HG03457 (cell line): Measurements from ENCODE around the gene TLR9.
"Not testable (repeated sequence)": the region's sequence is repeated elsewhere in the genome, so short reads cannot be mapped to it uniquely, and the experiment has no call there.

Source experiments
- ATAC-seq: cut with Tn5 transposase; IDR thresholded peaks from one replicate; pipeline ENCODE4 v1.9.1; 2021; ENCODE audit warnings: moderate number of reproducible peaks; ENCODE audit not compliant: unreplicated experiment

The TLR9 gene

GRCh38 chr3:52196977-52197376, 28.5 kb downstream of the TLR9 start:
- no peak for ATAC-seq

DNA sequence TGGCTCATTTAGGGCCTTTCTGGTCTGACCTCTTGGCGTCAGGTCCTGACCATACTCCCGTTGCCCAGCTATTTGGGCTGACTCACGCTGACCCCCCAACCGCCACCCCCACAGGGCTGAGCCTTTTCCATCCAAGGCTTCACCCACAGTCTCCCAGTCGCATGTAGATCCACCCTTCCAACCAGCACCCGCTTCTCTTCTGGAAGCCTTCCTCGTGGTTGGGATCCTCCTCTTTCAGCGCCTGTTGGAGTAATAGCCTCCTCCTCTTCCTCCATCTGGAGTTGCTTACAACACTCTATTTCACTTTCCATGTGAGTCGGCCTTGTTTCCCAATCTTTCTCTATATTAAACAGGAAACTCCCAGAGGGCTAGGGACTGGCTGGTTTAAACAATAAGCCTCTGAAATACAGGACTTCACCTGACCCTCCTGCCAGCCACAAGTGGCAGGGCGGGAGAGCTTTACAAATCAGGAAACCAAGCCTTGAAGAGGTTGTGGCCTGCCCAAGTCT, 29.6 kb downstream of the TLR9 start:
- no peak for ATAC-seq

- no peak for ATAC-seq
These were observed 30.2 kb downstream of the TLR9 start for GRCh38 chr3:52195291-52195597.

DNA sequence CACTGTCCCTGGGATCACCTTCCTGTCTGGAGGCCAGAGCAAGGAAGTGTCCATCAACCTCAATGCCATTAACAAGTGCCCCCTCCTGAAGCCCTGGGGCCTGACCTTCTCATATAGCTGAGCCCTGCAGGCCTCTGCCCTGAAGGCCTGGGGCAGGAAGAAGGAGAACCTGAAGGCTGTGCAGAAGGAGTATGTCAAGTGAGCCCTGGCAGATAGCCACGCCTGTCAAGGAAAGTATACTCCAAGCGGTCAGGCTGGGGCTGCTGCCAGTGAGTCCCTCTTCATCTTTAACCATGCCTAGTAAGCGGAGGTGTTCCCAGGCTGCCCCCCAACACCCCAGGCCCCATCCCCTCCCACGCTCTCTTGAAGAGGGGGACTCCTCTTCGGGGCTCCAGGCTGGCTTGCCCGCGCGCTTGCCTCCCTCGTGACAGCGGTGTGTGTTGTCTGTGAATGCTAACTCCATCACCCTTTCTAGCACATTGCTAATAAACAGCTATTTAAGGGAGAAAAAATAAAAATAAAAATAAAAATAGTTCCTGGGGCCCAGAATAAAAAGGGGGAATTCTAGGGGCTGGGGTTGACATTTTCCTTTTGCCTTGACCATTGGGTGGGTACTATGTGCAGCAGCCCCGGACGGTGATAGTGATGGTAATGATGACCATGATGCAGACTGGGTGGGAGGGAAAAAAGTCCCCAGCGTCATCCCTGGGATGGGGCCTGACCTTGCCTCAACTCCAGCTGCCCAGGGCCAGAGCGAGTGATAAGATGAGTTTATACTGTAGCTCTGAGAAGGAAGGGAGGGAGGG, 30.8 kb downstream of the TLR9 start:
- no peak for ATAC-seq

GRCh38 chr3:52193065-52193464, 32.4 kb downstream of the TLR9 start:
- no peak for ATAC-seq

DNA sequence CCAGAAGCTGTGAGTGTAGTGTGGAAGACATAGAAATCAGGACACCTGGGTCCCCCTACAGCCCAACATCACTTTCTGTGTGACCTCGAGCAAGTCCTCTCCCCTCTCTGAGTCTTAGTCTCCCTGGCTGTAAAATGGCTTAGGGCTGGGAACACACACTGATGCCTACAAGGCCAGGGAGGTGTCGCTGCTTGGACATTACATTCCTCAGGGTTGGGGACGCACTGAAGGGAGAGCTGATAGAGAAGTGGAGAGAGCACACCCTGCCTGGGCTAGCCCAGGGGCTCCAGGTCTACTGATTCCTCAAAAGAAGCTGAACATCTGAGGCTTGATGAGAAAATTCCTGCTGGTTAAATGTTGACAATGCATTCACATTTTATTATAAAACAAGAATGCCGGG, 33.8 kb downstream of the TLR9 start:
- no peak for ATAC-seq

GRCh38 chr3:52190294-52191074, 35.0 kb downstream of the TLR9 start:
- ATAC-seq: no peak

DNA sequence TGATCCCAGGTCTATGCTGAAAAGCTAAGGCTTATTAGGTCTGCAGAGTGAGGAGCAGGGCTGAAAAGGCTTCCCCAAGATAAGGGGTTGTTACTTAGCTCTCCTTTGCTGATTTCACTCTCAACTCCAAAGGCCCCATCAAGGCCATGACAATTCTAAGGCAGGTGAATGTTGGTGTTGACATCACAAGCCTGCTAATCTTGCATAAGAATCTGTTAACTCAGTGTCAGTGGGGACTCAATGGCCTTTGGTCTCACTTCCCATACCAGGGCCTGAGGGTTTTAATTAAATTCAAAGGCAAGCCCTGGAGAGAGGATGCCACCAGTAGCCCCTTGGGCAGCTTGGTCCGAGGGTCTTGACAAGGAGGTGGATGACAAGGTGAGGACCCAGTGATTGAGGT, 36.9 kb downstream of the TLR9 start:
- ATAC-seq: no peak

GRCh38 chr3:52186729-52187128, 38.7 kb downstream of the TLR9 start:
- no peak for ATAC-seq

- no peak for ATAC-seq
These were observed 39.6 kb downstream of the TLR9 start for GRCh38 chr3:52185837-52186236.

- ATAC-seq: no peak
These were observed 40.1 kb downstream of the TLR9 start for GRCh38 chr3:52185311-52185710.

DNA sequence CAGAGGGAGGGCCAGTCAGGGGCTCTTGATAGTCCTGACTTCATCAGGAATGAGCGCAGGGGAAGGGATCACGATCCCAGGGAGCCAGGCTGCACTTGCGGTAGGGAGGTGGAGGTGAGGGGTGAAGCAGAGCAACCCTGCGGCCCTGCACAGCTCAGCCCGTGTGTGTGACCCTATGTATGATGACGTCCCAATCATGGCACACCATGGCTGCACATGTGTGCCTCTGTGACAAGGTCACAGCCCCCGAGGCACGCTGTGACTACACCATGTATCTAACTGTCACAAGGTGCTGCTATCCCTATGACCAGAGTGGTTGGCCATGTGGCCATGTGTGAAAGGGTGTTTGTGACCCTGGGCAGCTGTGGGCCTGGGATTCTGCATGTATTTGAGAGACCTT, 40.8 kb downstream of the TLR9 start:
- no peak for ATAC-seq

DNA sequence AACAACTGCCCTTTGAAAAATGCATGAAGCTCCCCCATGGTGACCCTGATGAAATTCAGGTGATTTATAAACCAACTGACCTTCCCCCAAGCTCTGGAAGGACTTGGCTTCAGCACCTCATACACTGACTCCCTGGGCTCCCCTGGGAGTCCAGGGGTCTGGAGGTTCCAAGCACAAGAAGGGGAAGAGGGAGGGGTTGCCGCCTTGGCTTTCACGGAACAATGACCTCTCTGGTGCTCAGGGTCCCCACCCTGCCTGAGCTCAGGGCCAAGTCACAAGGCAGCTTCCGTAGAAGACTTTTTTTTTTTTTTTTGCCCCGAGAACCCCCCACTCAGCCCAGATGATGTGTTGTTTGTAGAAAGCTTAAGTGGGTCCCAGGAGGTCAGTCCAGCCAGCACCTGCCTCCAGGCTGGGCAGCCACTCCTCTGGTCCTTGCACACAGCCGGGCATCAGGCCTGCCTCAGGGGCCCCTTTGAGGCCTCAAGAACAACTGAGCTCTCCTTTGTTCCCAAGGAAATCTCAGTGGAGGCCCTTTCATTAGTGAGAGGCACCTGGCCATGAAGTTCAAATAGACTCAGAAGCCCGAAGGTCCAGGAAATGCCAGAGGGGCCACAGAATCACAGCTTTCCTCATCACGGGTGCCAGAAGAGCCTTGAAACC, 41.5 kb downstream of the TLR9 start:
- no peak for ATAC-seq

GRCh38 chr3:52182691-52183090, 42.8 kb downstream of the TLR9 start:
- no peak for ATAC-seq

GRCh38 chr3:52182196-52182595, 43.2 kb downstream of the TLR9 start:
- no peak for ATAC-seq

DNA sequence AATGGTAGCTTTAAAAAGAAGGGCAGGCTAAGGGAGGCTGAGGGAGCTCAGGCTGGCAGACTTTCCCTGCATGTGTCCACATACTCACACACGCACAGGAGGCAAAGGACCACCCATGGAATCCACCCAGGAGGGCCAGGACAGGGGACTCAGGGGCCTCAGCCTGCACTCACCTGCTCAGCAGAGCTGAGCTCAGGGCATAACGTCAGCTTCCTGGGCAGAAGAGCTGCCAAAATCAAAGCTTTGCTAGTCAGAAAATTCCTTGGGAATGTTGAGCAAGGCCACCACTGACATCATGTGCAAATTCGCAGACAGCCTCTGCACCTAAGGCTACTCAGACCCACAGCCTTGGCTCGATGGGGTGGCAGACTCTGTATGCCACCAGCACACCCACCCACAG, 43.9 kb downstream of the TLR9 start:
- ATAC-seq: no peak

DNA sequence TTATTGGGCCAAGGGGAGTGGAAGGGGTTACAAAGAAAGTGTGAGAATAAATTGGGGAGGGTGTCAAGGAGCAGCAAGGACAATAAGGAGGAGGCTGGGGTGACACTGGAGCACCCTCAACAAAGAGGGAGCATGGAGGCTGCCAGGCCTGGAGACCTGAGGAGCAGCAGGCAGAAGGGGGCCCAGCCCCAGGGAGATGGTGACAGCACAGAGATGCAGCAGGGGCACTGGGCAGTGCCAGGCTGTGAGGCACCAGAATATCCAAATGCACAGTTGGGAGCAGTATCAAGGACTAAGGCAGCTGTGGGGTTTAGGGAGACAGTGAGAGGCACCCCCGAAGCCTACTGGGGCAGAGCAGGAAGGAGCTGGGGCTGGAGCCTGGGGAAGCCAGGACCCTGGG, 46.9 kb downstream of the TLR9 start:
- ATAC-seq: no peak

GRCh38 chr3:52178126-52178525, 47.3 kb downstream of the TLR9 start:
- not testable (repeated sequence) for ATAC-seq

- no peak for ATAC-seq
These were observed 47.8 kb downstream of the TLR9 start for GRCh38 chr3:52177701-52178042.

- ATAC-seq: no peak
These were observed 48.3 kb downstream of the TLR9 start for GRCh38 chr3:52176951-52177700.

- ATAC-seq: no peak
These were observed 49.2 kb downstream of the TLR9 start for GRCh38 chr3:52176180-52176752.
